K562 (cell line): ENCODE results near the gene FBLN2. TPM values are rescaled to one million over a fixed set of nuclear protein-coding genes. Genes with fewer than 3 reads are reported as not detected.
A peak's percentile ranks its signal among the peaks of the same experiment; 100 is the strongest.

ENCODE experiments used
- ATAC-seq: fragments of 200-7000 bp; cut with Tn5 transposase; 3 replicates; pipeline ENCODE4 v1.9.1; 2020; ENCODE audit warnings: moderate library complexity
- BruUV-seq: library from RNA; stranded (reverse); fragments of 400-500 nt; replicated peaks from 2 replicates; lab custom pipeline; 2021; lab: Mats Ljungman, UMichigan
- CTCF ChIA-PET: fragments of 300-600 bp; formaldehyde crosslinking; extraction: SDS; loops from one replicate; lab custom pipeline; 2021; ENCODE audit warnings: low intra/inter-chr PET ratio; lab: Yijun Ruan, JAX
- POLR2A ChIA-PET: fragments of 300-600, 350-650 bp; sonication (Branson Sonifier 250); formaldehyde crosslinking; extraction: SDS; loops from one replicate; lab custom pipeline; 2021; ENCODE audit warnings: antibody characterized with exemption, inconsistent platforms; lab: Yijun Ruan, JAX
- DNase-seq, 4 experiments: peaks; one replicate each; pipeline versions ENCODE4 v3.0.0 to v3.0.0-alpha.2; 2011 to 2018; ENCODE audit warnings: low spot score in 3 of 4, mixed read lengths in 3 of 4; ENCODE audit errors: extremely low read depth in 1 of 4
- FAIRE-seq: peaks from 2 replicates; lab custom pipeline; 2011; peaks lifted over from hg19 to GRCh38; lab: Jason Lieb, UNC
- H2AFZ ChIP-seq: 2 replicates; pipeline ENCODE4 v1.6.0; 2011; ENCODE audit warnings: low read depth, low read length, control low read depth, inconsistent platforms
- H3K27ac ChIP-seq: fragments of 200-600 bp; 3 replicates; pipeline ENCODE4 v1.8.0; 2011; ENCODE audit warnings: low read depth, mild to moderate bottlenecking, control low read depth, inconsistent platforms, low read length, moderate library complexity, mixed read lengths; ENCODE audit errors: extremely low read depth
- H3K27me3 ChIP-seq, 2 experiments: fragments of 300-600 bp in 1 of 2; 2 replicates in 1 of 2; 3 replicates in 1 of 2; pipeline versions ENCODE4 v1.6.0 to v1.8.0; 2011; ENCODE audit warnings: inconsistent platforms in 2 of 2, low read length in 2 of 2, mild to moderate bottlenecking in 1 of 2, mixed read lengths in 1 of 2, moderate library complexity in 1 of 2; ENCODE audit not compliant: control insufficient read depth in 2 of 2, insufficient read depth in 2 of 2
- H3K36me3 ChIP-seq: fragments of 300-600 bp; 3 replicates; pipeline ENCODE4 v1.8.0; 2011; ENCODE audit warnings: mild to moderate bottlenecking, low read length, inconsistent platforms; ENCODE audit not compliant: control insufficient read depth, insufficient read depth
- H3K4me1 ChIP-seq, 2 experiments: fragments of 200-600 bp in 1 of 2; replicated peaks in 1 of 2; 2 replicates in 1 of 2; 3 replicates in 1 of 2; pipeline versions ENCODE4 v1.5.1 to v1.8.0; 2011; ENCODE audit warnings: inconsistent platforms in 2 of 2, low read length in 2 of 2, mild to moderate bottlenecking in 1 of 2, mixed read lengths in 1 of 2, moderate library complexity in 1 of 2; ENCODE audit not compliant: control insufficient read depth in 2 of 2, insufficient read depth in 2 of 2
- H3K4me2 ChIP-seq: 2 replicates; pipeline ENCODE4 v1.6.1; 2011; ENCODE audit warnings: low read length, control low read depth, inconsistent platforms, mixed read lengths; ENCODE audit not compliant: insufficient read depth
- H3K4me3 ChIP-seq: fragments of 200-600 bp; sonication (generic), shearing (Covaris generic); 2 replicates; pipeline ENCODE4 v1.5.1; 2016; ENCODE audit warnings: control low read depth, inconsistent platforms
- H3K79me2 ChIP-seq: fragments of 200-600 bp; 3 replicates; pipeline ENCODE4 v1.8.0; 2011; ENCODE audit warnings: low read length, inconsistent platforms; ENCODE audit not compliant: control insufficient read depth, insufficient read depth
- H3K9ac ChIP-seq, 2 experiments: 2 replicates each; pipeline versions ENCODE4 v1.6.0 to v1.6.1; 2011; ENCODE audit warnings: low read depth in 2 of 2, low read length in 2 of 2, control low read depth in 1 of 2, inconsistent platforms in 1 of 2, mild to moderate bottlenecking in 1 of 2, mixed read lengths in 1 of 2; ENCODE audit not compliant: insufficient read depth in 1 of 2
- H3K9me1 ChIP-seq: one replicate; pipeline ENCODE4 v1.6.0; 2011; ENCODE audit warnings: inconsistent platforms, mild to moderate bottlenecking, low read length, moderate library complexity; ENCODE audit not compliant: control insufficient read depth, insufficient read depth
- H3K9me3 ChIP-seq: replicated peaks from 2 replicates; pipeline ENCODE4 v1.5.1; 2011; ENCODE audit warnings: low read depth, low read length, inconsistent platforms; ENCODE audit not compliant: control insufficient read depth, insufficient read depth
- H4K20me1 ChIP-seq: replicated peaks from 2 replicates; pipeline ENCODE4 v1.6.1; 2011; ENCODE audit warnings: low read length, inconsistent platforms, mixed read lengths; ENCODE audit not compliant: control insufficient read depth, insufficient read depth
- CC2D1A ChIP-seq: fragments of 450-650 bp; IDR thresholded peaks from 2 replicates; pipeline ENCODE4 v1.6.1; 2017; ENCODE audit warnings: mild to moderate bottlenecking
- EP300 ChIP-seq: IDR thresholded peaks from 2 replicates; pipeline ENCODE4 v1.6.1; 2012; ENCODE audit warnings: low read length, improper control_type of control experiment
- ETV5 ChIP-seq: sonication (generic); formaldehyde crosslinking; IDR thresholded peaks from 2 replicates; pipeline ENCODE4 v1.4.0; 2020; ENCODE audit warnings: low read depth, mild to moderate bottlenecking, missing genetic modification reagents
- GMEB1 ChIP-seq: fragments of 250-450 bp; sonication (Bioruptor Pico); IDR thresholded peaks from 2 replicates; pipeline ENCODE4 v1.4.0; 2020; ENCODE audit warnings: mild to moderate bottlenecking
- NR3C1 ChIP-seq: sonication (generic); formaldehyde crosslinking; IDR thresholded peaks from 2 replicates; pipeline ENCODE4 v1.8.1; 2022; ENCODE audit warnings: missing genetic modification reagents
- PTRF ChIP-seq: fragments of 450-650 bp; IDR thresholded peaks from 2 replicates; pipeline ENCODE4 v1.6.1; 2016; ENCODE audit warnings: mild to moderate bottlenecking, missing genetic modification characterization, missing compliant biosample characterization
- SREBF1 ChIP-seq: fragments of 150-350 bp; IDR thresholded peaks from 2 replicates; pipeline ENCODE4 v1.6.1; 2014; ENCODE audit warnings: antibody characterized with exemption, low read depth, low read length, borderline replicate concordance
- ZNF445 ChIP-seq: fragments of 250-450 bp; sonication (Bioruptor Pico); IDR thresholded peaks from 2 replicates; pipeline ENCODE4 v1.4.0; 2020; ENCODE audit warnings: low read depth, mild to moderate bottlenecking, moderate library complexity
- ZNF77 ChIP-seq: fragments of 250-450 bp; sonication (Bioruptor Pico); IDR thresholded peaks from 2 replicates; pipeline ENCODE4 v1.5.0; 2020
- ZNF785 ChIP-seq: fragments of 250-450 bp; sonication (Bioruptor Pico); IDR thresholded peaks from 2 replicates; pipeline ENCODE4 v1.4.0; 2020; ENCODE audit warnings: mild to moderate bottlenecking
- WGBS: fragments of 100-300 bp; shearing (Covaris generic); methylation state at CpG from one replicate; pipeline ENCODE4 v1.1.6; 2016; ENCODE audit warnings: low coverage, mixed read lengths; ENCODE audit not compliant: insufficient coverage; ENCODE audit errors: missing lambda C conversion rate; 5-methylcytosine and 5-hydroxymethylcytosine counted together
- in situ Hi-C: fragments of 300-500 bp; cut with MboI; formaldehyde crosslinking; loops from 4 replicates; pipeline ENCODE4 v1.15.0; 2018; ENCODE audit warnings: inconsistent platforms, mixed read lengths
- intact Hi-C: fragments of 100-400 bp; cut with micrococcal nuclease; formaldehyde crosslinking; loops from 2 replicates; pipeline ENCODE4 v1.14.2; 2022
- polyA plus RNA-seq, 8 experiments: library from polyadenylated mRNA; depleted of rRNA in 4 of 8; stranded (reverse) in 5 of 8; unstranded in 3 of 8; fragments of >200 nt; fragmentation: Nextera tagmentation in 2 of 8; fragmentation: Illumina TruSeq in 1 of 8; extraction: Ambion mirVana in 2 of 8; extraction: Trizol in 1 of 8; gene quantifications; 2 replicates each; pipeline versions ENCODE4 v1.2.1 to v1.2.3, GENCODE V29; 2011 to 2014; ENCODE audit warnings: inconsistent platforms in 1 of 8, missing spikeins in 1 of 8
- total RNA-seq, 7 experiments: library from RNA; depleted of rRNA in 6 of 7; stranded (reverse); fragments of >200 nt in 6 of 7; fragmentation: Illumina TruSeq in 2 of 7; extraction: Trizol in 2 of 7; gene quantifications; 2 replicates each; pipeline versions ENCODE4 v1.2.1 to v1.2.3, GENCODE V29; 2011 to 2021; ENCODE audit warnings: low replicate concordance in 1 of 7

Gene FBLN2
- total and polyA plus RNA-seq, 9 of the 15 experiments (the other 6 are each of a cell fraction or from before 2014, with no cell fraction given): 0.03 to 0.10 (median 0.04) TPM; not detected in 6

DNA sequence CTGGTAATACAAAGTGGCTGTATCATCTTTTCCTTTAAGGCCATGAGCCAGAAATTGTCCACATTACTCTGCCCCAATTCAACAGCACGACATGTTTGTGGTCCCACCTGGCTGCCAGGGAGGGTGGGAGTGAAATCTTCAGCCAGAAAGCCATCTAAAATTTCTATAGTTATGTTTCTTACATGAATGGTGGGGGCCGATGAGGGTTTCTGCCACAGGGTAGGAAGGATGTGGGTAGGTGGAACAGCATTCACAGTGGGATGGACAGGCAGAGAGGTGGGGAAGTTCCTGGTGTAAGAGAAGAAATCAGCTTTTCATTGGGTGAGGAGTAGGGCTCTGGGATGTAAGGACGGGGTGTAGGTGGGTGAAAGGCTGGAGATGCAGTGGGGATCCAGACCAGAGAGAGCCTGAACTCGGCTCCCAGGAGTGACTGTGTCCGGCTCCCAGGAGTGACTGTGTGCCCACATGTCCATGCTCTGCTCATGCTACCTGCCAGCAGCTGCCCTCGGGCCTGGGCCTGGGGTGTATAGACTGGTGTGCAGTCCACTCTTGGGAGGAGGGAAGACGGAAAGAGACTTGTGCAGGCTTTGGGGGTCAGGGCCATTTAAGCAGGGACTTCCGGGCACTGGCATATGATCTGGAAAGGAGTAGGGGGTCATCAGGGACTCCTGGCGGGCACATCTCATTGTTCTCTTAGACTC, 3.8 kb upstream of the FBLN2 start:
- DNase-seq (no peak), ATAC-seq (no peak), FAIRE-seq (peak; percentile 56)
- Histone ChIP-seq H3K9me1 (peaks cover 3% of the 10 kb centered on the region), H3K4me2 (no peak overlapping the region), H2AFZ (no peak overlapping the region), H3K9me3 (no peaks in the 10 kb centered on the region), H3K4me1 (peaks cover 19 to 33% of the 10 kb centered on the region in 2 experiments; a peak in 4 of 5 replicates), H4K20me1 (peaks cover 26% of the 10 kb centered on the region), H3K4me3 (no peak overlapping the region), H3K27me3 (peaks cover 2 to 22% of the 10 kb centered on the region in 2 experiments; a peak in 3 of 5 replicates), H3K9ac (peak overlapping the region in 1 of 2 experiments; percentile 11; a peak in 1 of 4 replicates), H3K27ac (no peak overlapping the region), H3K79me2 (no peaks in the 10 kb centered on the region), H3K36me3 (no peaks in the 10 kb centered on the region)
- 40% methylated on average over 9 of the region's 9 CpGs for WGBS
- intact Hi-C loops (no loop called here), in situ Hi-C loops (no loop called here)
- TF ChIP-seq GMEB1 (CRISPR knock-in tag) (no peak), ZNF77 (CRISPR knock-in tag) (no peak), NR3C1 (CRISPR knock-in tag) (no peak), ZNF445 (CRISPR knock-in tag) (no peak), ETV5 (no peak), ZNF785 (CRISPR knock-in tag) (no peak), PTRF (tag) (no peak), EP300 (no peak), CC2D1A (no peak), SREBF1 (no peak)
- CTCF ChIA-PET: interaction anchor here (0.5 kb wide), 1 partner anchor 62 kb away, joined by 3 read pairs; no protein-coding TSS in a partner anchor
- no TSS peak for BruUV-seq
- POLR2A ChIA-PET: interaction anchor here (0.5 to 1.6 kb wide), 5 partner anchors 12 to 738 kb away, joined by 3 to 5 read pairs (median 3); no protein-coding TSS in a partner anchor
